Neural cell (in vitro differentiated cells): ENCODE results near the gene FBL.

ENCODE experiments used
- CTCF ChIP-seq: fragments of 450-650 bp; IDR thresholded peaks from 2 replicates; pipeline ENCODE4 v1.5.1; 2014; ENCODE audit warnings: antibody characterized with exemption, mild to moderate bottlenecking, moderate library complexity; ENCODE audit not compliant: poor library complexity, severe bottlenecking
- EP300 ChIP-seq: fragments of 450-650 bp; conservative IDR thresholded peaks from 2 replicates; pipeline ENCODE4 v1.6.1; 2014; ENCODE audit warnings: antibody characterized with exemption, mild to moderate bottlenecking, moderate library complexity; ENCODE audit not compliant: poor library complexity, severe bottlenecking
- EZH2 ChIP-seq: fragments of 200-600, 300-800 bp; shearing (Covaris generic), sonication (generic); IDR thresholded peaks from 2 replicates; pipeline ENCODE4 v1.6.1; 2014; ENCODE audit warnings: antibody characterized with exemption, low read length, borderline replicate concordance, mild to moderate bottlenecking; ENCODE audit not compliant: insufficient read depth, poor library complexity, severe bottlenecking
- POLR2AphosphoS5 ChIP-seq: IDR thresholded peaks from 2 replicates; pipeline ENCODE4 v1.6.1; 2012
- TF ChIP-seq, protein P1 (sequence below): IDR thresholded peaks from 2 replicates; pipeline ENCODE4 v1.6.1; 2012; ENCODE audit warnings: borderline replicate concordance

DNA sequence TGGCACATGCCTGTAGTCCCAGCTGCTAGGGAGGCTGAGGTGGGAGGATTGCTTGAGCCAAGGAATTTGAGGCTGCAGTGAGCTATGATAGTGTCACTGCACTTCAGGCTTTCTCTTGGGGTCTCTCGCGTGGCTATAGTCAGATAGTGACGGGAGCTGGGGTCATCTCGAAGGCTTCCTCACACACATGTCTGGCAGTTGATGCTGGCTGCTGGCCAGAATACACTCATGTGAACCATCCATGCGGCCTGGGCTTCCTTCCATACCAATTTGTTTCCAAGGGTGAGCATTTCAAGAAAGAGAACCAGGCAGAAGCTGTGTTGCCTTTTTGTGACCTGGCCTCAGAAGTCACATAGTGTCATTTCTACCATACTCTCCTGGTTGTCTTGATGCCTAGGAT is 41.1 kb downstream of the FBL start:
- TF ChIP-seq CTCF (no peak), EZH2 (no peak), POLR2AphosphoS5 (no peak), EP300 (no peak)
- TF ChIP-seq, protein P1, sequence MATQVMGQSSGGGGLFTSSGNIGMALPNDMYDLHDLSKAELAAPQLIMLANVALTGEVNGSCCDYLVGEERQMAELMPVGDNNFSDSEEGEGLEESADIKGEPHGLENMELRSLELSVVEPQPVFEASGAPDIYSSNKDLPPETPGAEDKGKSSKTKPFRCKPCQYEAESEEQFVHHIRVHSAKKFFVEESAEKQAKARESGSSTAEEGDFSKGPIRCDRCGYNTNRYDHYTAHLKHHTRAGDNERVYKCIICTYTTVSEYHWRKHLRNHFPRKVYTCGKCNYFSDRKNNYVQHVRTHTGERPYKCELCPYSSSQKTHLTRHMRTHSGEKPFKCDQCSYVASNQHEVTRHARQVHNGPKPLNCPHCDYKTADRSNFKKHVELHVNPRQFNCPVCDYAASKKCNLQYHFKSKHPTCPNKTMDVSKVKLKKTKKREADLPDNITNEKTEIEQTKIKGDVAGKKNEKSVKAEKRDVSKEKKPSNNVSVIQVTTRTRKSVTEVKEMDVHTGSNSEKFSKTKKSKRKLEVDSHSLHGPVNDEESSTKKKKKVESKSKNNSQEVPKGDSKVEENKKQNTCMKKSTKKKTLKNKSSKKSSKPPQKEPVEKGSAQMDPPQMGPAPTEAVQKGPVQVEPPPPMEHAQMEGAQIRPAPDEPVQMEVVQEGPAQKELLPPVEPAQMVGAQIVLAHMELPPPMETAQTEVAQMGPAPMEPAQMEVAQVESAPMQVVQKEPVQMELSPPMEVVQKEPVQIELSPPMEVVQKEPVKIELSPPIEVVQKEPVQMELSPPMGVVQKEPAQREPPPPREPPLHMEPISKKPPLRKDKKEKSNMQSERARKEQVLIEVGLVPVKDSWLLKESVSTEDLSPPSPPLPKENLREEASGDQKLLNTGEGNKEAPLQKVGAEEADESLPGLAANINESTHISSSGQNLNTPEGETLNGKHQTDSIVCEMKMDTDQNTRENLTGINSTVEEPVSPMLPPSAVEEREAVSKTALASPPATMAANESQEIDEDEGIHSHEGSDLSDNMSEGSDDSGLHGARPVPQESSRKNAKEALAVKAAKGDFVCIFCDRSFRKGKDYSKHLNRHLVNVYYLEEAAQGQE, result no peak
